Spleen (tissue), 11 donors: ENCODE measurements around the gene TNFSF13. TPM values are rescaled to one million over a fixed set of nuclear protein-coding genes. Genes with fewer than 3 reads are reported as not detected.

Source experiments
- DNase-seq: peaks from one replicate; pipeline ENCODE4 v3.0.0-alpha.2; 2020
- H3K27ac ChIP-seq, 8 donors: fragments of 200-600 bp; sonication (generic) in 7 of 8; 1 replicate in 4 of 8; 2 replicates in 4 of 8; pipeline versions ENCODE4 v1.5.0 to v1.8.0; 2016 to 2021; ENCODE audit warnings: inconsistent platforms in 4 of 8, mild to moderate bottlenecking in 4 of 8, moderate library complexity in 1 of 8
- H3K27me3 ChIP-seq, 7 donors: fragments of 200-600 bp; sonication (generic) in 6 of 7; replicated peaks in 1 of 7; 1 replicate in 4 of 7; 2 replicates in 3 of 7; pipeline versions ENCODE4 v1.5.0 to v1.8.0; 2016 to 2021; ENCODE audit warnings: inconsistent platforms in 3 of 7, mild to moderate bottlenecking in 1 of 7
- H3K36me3 ChIP-seq, 6 donors: fragments of 200-600 bp; sonication (generic) in 5 of 6; 1 replicate in 4 of 6; 2 replicates in 2 of 6; pipeline versions ENCODE4 v1.5.0 to v1.8.0; 2016 to 2021; ENCODE audit warnings: inconsistent platforms in 2 of 6
- H3K4me1 ChIP-seq, 6 donors: fragments of 200-600 bp; sonication (generic) in 5 of 6; 1 replicate in 3 of 6; 2 replicates in 3 of 6; pipeline versions ENCODE4 v1.5.0 to v1.8.0; 2016 to 2021; ENCODE audit warnings: inconsistent platforms in 3 of 6
- H3K4me3 ChIP-seq, 8 donors: fragments of 200-600 bp; sonication (generic) in 7 of 8; 1 replicate in 4 of 8; 2 replicates in 4 of 8; pipeline versions ENCODE4 v1.5.0 to v1.8.0; 2016 to 2021; ENCODE audit warnings: inconsistent platforms in 4 of 8, mild to moderate bottlenecking in 4 of 8, moderate library complexity in 2 of 8
- H3K9me3 ChIP-seq, 8 donors: fragments of 200-600 bp; sonication (generic) in 7 of 8; 1 replicate in 4 of 8; 2 replicates in 4 of 8; pipeline versions ENCODE4 v1.5.0 to v1.8.0; 2016 to 2021; ENCODE audit warnings: inconsistent platforms in 4 of 8
- CTCF ChIP-seq, 11 experiments: fragments of 200-600 bp in 7 of 11; fragments of 450-650 bp in 4 of 11; sonication (generic) in 4 of 11; IDR thresholded peaks in 8 of 11; conservative IDR thresholded peaks in 3 of 11; 1 replicate in 7 of 11; 2 replicates in 4 of 11; pipeline versions ENCODE4 v1.4.0 to v1.8.0; 2016 to 2021; ENCODE audit warnings: antibody characterized with exemption in 11 of 11, inconsistent platforms in 4 of 11, mild to moderate bottlenecking in 1 of 11
- POLR2A ChIP-seq, 3 donors: fragments of 450-650 bp; IDR thresholded peaks; one replicate each; pipeline ENCODE4 v1.5.1; 2017; ENCODE audit warnings: antibody characterized with exemption in 3 of 3, mild to moderate bottlenecking in 1 of 3
- POLR2AphosphoS5 ChIP-seq, 3 donors: sonication (generic); formaldehyde crosslinking; IDR thresholded peaks; one replicate each; pipeline ENCODE4 v1.5.1; 2017; ENCODE audit warnings: antibody characterized with exemption in 3 of 3
- WGBS, 5 donors: extraction: QIAGEN DNeasy Blood & Tissue Kit in 3 of 5; methylation state at CpG; one replicate each; pipeline versions ENCODE4 v1.1.5 to v1.1.7; 2013 to 2018; 5-methylcytosine and 5-hydroxymethylcytosine counted together
- intact Hi-C: fragments of 100-400 bp; cut with DNase I; formaldehyde crosslinking; loops from one replicate; pipeline ENCODE4 v1.15.0; 2023; ENCODE audit warnings: low total_unique reads
- polyA plus RNA-seq, 3 donors: library from polyadenylated mRNA; stranded (reverse); fragments of 200-250 nt; gene quantifications; one replicate each; pipeline ENCODE4 v1.2.1, GENCODE V29; 2013
- total RNA-seq, 7 donors: library from RNA; depleted of rRNA in 3 of 7; stranded (reverse); fragments of >200 nt in 3 of 7; fragmentation: NEBNext Ultra II Directional in 4 of 7; extraction: Animal tissue kit (Norgen Biotek cat#: 25700) in 4 of 7; gene quantifications; one replicate each; pipeline versions ENCODE4 v1.1.0 to v1.2.1, GENCODE V29; 2016 to 2021
- donor health status: healthy with polysubstance abuse.
- donor health status: DM: no; HTN: no; CAD: no; lungs with moderate emphysema.
- donor health status: DM: no; HTN: no; CAD: no.
- donor health status: Bipolar disorder and iron deficiency.
- donor health status: healthy.
- donor health status: DM: no; HTN: no; CAD: no.
- donor health status: DM: yes; HTN: yes; CAD: no.

The TNFSF13 gene
- total and polyA plus RNA-seq, 10 donors: 14.5 to 54.0 (median 25.7) TPM

DNA sequence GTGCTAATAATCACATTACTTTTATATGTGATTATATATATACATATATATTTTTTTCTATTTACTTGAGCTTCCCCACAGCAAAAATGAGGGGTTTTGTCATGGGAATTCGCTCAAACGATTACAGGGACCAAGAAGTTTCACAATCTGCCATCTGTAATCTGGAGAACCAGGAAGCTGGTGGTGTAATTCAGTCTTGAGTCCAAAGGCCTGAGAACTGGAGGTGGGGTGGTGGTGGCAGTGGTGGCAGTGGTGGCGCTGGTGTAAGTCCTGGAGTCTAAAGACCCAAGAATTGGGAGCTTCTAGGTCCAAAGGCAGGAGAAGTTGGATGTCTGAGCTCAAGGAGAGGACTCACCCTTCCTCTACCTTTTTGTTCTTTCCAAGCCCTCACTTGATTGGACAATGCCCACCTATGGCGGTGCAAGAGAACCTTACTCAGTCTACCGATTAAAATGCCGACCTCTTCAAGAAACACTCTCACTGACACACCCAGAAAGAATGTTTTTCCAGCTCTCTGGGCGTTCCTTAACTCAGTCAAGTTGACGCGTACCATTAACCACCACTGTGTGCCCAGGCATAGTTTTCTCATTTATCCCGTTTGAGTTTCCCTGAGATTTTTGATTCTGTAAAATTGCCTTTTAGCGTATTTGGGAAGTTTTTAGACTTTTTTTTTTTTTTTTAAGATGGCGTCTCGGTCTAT, 42.5 kb upstream of the TNFSF13 start:
- Histone ChIP-seq H3K36me3 (peaks cover 0 to 48% (median 33%) of the 10 kb centered on the region in 6 donors), H3K4me1 (peaks cover 0 to 21% (median 8%) of the 10 kb centered on the region in 6 donors), H3K27me3 (no peaks in the 10 kb centered on the region), H3K27ac (peak overlapping the region in 3 of 8 donors; percentile 27 to 56 (median 28)), H3K9me3 (no peaks in the 10 kb centered on the region), H3K4me3 (no peak overlapping the region)
- WGBS, 5 donors: 83 to 90% (median 85%) methylated on average over 13 of the region's 13 CpGs
- no peak for DNase-seq
- intact Hi-C loops: loop anchor here (5.0 to 10.0 kb wide), 2 partner anchors 46 to 161 kb away; partner anchors contain the start of genes KCTD11, SENP3 and TMEM95
- TF ChIP-seq CTCF (IDR thresholded peaks at IDR 0.05 in 8 of 11, conservative IDR thresholded peaks at IDR 0.05 in 3 of 11) (no peak), POLR2A (IDR thresholded peaks at IDR 0.05) (no peak), POLR2AphosphoS5 (IDR thresholded peaks at IDR 0.05) (no peak)

- TF ChIP-seq POLR2A (IDR thresholded peaks at IDR 0.05): no peak
- peak in 10 of 11 experiments; percentile 19 to 71 (median 62) for TF ChIP-seq CTCF (IDR thresholded peaks at IDR 0.05 in 8 of 11, conservative IDR thresholded peaks at IDR 0.05 in 3 of 11)
- H3K27me3 ChIP-seq: no peaks in the 10 kb centered on the region
- WGBS, 5 donors: 38 to 52% (median 41%) methylated on average over 10 of the region's 10 CpGs
- no peaks in the 10 kb centered on the region for H3K36me3 ChIP-seq
- H3K4me1 ChIP-seq: peaks cover 0 to 7% (median 0%) of the 10 kb centered on the region in 6 donors
- DNase-seq: peak; percentile 80
- H3K27ac ChIP-seq: no peak overlapping the region
- peaks cover 0 to 14% (median under 1%) of the 10 kb centered on the region in 8 donors for H3K9me3 ChIP-seq
- intact Hi-C loops: no loop called here
- no peak overlapping the region for H3K4me3 ChIP-seq
These were observed 35.5 kb upstream of the TNFSF13 start for GRCh38 chr17:7523033-7523432.

GRCh38 chr17:7528842-7529241, 29.7 kb upstream of the TNFSF13 start:
- H3K27ac ChIP-seq: no peak overlapping the region
- DNase-seq: no peak
- H3K36me3 ChIP-seq: no peaks in the 10 kb centered on the region
- H3K4me1 ChIP-seq: no peaks in the 10 kb centered on the region
- TF ChIP-seq POLR2AphosphoS5 (IDR thresholded peaks at IDR 0.05) (no peak), POLR2A (IDR thresholded peaks at IDR 0.05) (no peak), CTCF (IDR thresholded peaks at IDR 0.05 in 8 of 11, conservative IDR thresholded peaks at IDR 0.05 in 3 of 11) (no peak)
- intact Hi-C loops: no loop called here
- no peaks in the 10 kb centered on the region for H3K27me3 ChIP-seq
- H3K4me3 ChIP-seq: no peak overlapping the region
- H3K9me3 ChIP-seq: peaks cover 0 to 39% (median 20%) of the 10 kb centered on the region in 8 donors

- H3K9me3 ChIP-seq: peaks cover 0 to 39% (median 20%) of the 10 kb centered on the region in 8 donors
- DNase-seq: no peak
- intact Hi-C loops: no loop called here
- H3K27me3 ChIP-seq: no peaks in the 10 kb centered on the region
- no peak overlapping the region for H3K27ac ChIP-seq
- no peak overlapping the region for H3K4me3 ChIP-seq
- H3K36me3 ChIP-seq: no peaks in the 10 kb centered on the region
- TF ChIP-seq CTCF (IDR thresholded peaks at IDR 0.05 in 8 of 11, conservative IDR thresholded peaks at IDR 0.05 in 3 of 11) (no peak), POLR2AphosphoS5 (IDR thresholded peaks at IDR 0.05) (no peak), POLR2A (IDR thresholded peaks at IDR 0.05) (no peak)
- no peaks in the 10 kb centered on the region for H3K4me1 ChIP-seq
- 79 to 94% (median 90%) methylated on average over 5 to 6 of the region's 6 CpGs for WGBS, 5 donors
These were observed 28.3 kb upstream of the TNFSF13 start for GRCh38 chr17:7530023-7530900.
